Islet precursor cell (in vitro differentiated cells): ENCODE data around the gene MYO9A.

Experiments used
- DNase-seq: peaks from one replicate; pipeline ENCODE4 v3.0.0-alpha.2; 2018

Gene MYO9A

DNA sequence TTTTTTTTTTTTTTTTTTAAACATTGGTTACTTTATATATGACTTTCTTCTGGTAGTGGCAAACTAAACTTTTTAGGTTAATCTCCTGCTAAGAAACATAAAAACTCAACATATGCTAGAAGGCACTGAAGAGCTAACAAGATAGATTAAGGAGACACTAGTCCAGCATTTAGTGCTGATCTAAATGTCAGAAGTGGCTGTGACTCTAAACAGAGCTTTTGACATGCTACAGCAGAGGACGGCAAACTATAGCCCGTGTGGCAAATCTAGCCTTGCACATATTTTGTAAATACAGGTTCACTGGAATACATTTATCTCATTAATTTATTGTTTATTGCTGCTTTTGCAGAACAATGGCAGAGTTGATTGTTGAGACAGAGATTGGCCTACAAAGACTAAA, 287.0 kb downstream of the MYO9A start:
- no peak for DNase-seq

DNA sequence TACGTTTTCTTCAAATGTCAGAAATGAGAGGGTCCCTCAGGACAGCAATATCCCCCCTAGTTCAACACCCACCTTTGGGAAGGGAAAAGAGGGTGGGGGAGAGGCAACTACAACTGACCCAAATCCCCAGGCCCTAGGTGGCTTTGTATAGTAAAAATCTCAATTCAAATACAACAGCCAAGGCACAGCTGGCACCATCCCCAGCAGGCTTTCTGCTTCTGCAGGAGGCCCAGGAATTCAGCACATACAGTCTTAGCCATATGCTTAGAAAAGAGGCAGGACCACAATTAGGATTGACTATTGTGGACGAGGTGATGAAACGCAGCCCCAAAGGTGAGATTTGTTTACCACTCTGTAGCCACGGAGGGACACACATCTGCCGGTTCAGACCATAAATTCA, 291.8 kb downstream of the MYO9A start:
- no peak for DNase-seq

DNA sequence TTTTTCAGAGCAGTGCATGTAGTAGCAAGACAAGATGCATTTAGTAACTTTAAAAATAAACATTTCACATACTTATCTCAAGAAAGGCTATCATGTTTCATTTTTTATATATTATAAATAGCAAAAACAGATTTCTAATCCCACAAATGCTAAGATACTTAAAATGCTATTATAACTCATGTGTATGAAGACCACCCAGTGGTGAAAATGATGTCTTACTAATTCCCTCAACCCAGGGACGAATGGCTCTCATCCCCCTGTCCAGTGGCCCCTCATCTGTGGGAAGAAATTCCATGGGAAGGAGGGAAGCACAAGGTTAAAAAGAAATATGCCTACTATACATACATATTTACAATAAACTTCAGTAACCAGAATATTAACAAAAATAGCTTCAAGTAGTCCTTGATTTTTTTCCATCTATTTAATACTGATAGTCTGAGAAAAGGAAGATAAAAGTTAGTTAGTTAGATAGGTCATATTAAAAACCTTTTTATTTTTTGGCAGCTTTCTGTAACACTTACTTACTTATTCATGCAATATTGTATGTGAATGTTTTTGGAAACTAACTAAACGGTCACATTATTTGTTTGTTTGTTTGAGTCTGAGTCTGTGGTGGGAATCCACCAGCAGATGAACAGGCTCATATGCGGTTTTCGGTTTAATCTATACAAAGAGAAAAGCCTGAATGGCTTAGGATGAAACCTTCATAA, 292.8 kb downstream of the MYO9A start:
- no peak for DNase-seq

- no peak for DNase-seq
Measured at GRCh38 chr15:71823801-71824200, 294.1 kb downstream of the MYO9A start.

DNA sequence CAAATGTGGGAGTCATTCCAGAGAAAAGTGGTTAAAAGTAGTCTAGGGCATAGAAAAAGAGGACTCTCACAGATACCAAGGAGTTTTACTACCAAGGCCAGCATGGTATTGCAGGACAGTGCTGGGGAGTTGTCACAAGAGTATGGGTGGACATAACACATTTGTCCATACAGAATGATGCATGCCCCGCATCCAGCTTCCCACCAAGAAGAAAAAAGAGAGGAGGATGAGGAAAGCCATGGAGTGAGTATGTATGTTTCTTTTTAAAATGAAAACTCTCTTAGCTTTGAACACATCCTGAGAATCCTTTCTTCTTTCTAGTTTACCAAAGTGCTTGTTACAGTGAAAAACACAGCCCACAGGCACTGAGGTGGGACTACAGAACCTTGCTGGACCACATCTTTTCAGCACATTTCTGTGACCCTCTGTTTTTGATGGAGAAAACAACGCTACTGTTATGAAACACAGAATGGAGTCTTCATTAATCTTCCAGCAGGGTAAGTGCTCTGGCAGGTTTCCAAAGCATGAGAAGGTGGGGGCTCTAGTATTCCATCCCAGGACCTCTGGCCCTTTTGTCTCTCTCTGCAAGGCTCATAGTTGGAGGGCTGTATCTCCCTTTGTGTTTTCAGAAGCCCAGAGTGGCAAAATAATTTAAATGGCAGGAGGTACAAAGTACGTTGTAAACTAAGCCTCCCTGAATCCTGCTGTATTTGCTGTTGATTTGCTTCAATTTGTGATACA, 294.9 kb downstream of the MYO9A start:
- DNase-seq, result no peak

GRCh38 chr15:71821547-71822129, 296.3 kb downstream of the MYO9A start:
- no peak for DNase-seq

- no peak for DNase-seq
Measured at GRCh38 chr15:71820127-71820526, 297.8 kb downstream of the MYO9A start.

GRCh38 chr15:71817351-71817750, 300.6 kb downstream of the MYO9A start:
- no peak for DNase-seq

- DNase-seq, result no peak
Measured at GRCh38 chr15:71815301-71815700, 302.6 kb downstream of the MYO9A start.

- DNase-seq, result no peak
Measured at GRCh38 chr15:71813723-71814470, 304.1 kb downstream of the MYO9A start.

- DNase-seq, result no peak
Measured at GRCh38 chr15:71812966-71813722, 304.8 kb downstream of the MYO9A start.

DNA sequence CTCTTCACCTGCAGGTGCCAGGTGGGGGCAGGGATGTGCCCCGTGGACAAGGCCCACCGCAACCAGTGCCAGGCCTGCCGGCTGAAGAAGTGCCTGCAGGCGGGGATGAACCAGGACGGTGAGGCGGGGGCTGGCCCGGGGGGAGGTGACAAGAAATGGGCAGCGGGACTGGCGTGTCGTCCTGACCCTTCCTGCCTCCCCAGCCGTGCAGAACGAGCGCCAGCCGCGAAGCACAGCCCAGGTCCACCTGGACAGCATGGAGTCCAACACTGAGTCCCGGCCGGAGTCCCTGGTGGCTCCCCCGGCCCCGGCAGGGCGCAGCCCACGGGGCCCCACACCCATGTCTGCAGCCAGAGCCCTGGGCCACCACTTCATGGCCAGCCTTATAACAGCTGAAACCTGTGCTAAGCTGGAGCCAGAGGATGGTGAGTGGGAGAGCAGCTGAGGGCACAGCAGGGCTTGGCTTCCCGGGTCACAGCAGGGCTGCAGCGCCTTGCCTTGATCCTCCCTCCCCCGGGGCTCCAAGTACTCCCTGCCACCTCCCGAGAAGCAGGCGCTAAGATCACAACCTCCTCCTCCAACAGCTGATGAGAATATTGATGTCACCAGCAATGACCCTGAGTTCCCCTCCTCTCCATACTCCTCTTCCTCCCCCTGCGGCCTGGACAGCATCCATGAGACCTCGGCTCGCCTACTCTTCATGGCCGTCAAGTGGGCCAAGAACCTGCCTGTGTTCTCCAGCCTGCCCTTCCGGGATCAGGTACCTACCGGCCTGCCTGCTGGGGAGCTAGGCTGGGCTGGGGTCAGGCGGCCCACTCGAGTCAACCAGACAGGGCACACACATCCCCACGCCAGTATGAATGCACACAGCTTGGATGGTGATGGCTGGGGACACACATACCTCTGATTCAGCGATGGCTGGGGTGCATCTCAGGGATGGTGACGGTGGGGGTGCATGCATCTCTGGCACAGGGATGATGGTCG, 305.9 kb downstream of the MYO9A start:
- peak; percentile 41 for DNase-seq

DNA sequence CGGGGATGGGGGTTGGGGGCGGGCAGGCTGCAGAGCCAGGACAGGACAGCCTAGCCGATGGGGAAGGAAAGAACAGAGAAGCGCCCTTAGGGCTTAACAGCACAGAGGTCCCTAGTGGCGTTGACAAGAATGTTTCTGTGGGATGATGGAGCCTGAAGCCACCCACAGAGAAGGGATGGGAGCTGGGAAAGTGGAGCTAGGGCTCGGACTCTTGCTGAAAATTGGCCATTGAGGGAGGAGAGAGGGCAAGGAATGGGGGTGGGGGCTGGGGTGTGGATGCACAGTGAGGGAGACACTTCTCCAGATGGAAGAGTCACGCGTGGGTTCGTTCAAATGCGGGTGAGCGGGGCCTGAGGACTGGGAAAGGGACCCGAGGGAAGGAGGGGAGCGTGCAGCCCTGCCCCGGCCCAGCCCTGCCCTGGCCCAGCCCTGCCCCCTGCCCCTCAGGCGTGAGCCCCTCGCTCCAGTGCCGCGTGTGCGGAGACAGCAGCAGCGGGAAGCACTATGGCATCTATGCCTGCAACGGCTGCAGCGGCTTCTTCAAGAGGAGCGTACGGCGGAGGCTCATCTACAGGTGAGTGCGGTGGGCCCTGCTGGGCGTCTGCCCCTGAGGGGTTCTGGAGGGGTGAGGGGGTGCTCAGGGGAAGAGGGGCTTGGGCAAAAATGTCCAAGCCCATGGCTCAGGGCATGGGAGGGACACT, 306.8 kb downstream of the MYO9A start:
- no peak for DNase-seq

DNA sequence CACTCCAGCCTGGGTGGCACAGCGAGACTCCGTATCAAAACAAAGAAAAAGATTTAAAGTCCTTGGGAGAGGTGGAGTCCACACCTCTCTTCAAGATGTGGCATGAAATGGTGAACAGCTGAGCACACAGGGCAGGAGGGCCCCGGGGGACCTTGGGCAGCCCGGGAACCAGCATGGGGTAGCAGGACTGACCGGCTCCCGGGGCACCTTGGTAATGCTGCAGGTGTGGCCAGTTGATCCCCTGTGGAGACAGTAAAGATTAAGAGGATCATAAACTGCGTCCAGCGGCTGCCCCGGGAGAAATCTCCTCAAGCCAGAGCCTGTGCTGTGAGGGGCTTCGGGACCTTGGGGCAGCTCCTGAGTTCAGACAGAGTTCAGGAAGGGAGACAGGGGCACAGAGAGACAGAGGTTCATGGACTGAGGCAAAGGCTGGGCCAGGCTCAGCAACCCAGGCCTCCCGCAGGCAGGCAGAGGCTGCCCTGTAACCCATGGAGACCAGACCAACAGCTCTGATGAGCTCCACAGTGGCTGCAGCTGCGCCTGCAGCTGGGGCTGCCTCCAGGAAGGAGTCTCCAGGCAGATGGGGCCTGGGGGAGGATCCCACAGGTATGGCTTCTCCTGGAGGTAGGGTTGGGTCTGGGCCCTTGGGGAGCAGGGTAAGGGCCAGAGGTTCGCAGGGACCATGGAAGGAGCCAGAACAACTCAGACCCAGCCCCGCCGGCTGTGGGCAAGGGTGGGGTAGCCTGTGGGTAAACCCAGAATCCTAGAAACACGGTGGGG, 307.5 kb downstream of the MYO9A start, which contains the start of gene NR2E3:
Gene NR2E3 (plus strand): TSS at position 299 of the 780 bp plus-strand sequence. CDS start 190 bp downstream, at position 489.
- DNase-seq, result peak; percentile 61

GRCh38 chr15:71809346-71809745, 308.6 kb downstream of the MYO9A start:
- DNase-seq, result peak; percentile 52

DNA sequence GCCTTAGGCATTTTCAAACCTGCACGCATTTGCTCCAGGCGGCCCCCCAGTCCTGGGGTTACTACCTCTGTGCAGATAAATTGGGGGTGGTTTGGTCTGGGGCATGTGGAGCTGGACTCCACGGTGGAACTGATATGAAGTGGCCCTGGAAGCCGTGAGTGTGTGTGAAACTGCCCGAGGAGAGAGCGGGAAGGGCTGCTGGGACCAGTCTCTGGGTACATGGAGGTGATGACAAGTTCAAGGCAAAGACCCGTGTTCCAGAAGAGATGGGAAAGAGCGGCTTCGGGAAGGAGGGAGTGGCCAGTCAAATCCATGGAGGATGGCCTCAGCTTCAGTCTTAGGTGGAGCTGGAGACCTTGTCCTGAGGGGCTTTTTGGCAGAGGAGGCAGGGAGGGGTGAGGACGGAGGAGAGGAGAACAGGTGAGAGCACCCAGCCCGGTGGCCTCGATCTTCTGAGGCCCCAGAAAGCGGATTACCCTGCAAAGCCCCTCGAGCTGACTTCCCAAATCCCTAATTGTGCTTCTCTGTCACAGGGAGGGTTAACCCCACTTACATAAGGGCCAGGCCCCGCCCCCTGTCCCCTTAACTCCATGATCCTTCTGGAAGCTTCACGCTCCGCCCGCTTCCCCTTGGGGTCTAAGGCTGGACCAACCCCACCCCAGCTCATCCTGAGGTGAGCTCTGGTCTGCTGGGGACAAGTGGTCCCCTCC, 309.5 kb downstream of the MYO9A start:
- peak; percentile 49 for DNase-seq

DNA sequence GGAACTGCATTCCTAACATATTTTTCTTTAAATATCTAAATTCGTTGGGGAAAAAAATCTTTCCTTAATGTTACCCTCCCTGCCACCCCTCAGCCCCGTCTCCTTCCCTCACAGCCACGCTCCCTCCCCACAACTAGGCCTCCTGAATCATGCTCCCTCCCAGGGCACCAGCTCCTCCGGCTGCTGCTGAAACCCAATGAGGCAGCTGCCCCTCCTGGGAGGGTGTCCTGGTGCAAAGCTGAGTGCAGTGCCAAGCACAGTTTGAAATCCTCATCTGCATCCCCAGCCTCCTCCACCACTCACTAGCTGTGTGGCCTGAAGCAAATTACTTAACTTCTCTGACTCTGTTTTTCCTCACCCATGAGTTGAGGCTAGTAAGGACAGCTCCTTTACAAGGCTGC, 310.3 kb downstream of the MYO9A start:
- DNase-seq, result peak; percentile 52

GRCh38 chr15:71807125-71807629, 310.8 kb downstream of the MYO9A start:
- DNase-seq, result peak; percentile 62

DNA sequence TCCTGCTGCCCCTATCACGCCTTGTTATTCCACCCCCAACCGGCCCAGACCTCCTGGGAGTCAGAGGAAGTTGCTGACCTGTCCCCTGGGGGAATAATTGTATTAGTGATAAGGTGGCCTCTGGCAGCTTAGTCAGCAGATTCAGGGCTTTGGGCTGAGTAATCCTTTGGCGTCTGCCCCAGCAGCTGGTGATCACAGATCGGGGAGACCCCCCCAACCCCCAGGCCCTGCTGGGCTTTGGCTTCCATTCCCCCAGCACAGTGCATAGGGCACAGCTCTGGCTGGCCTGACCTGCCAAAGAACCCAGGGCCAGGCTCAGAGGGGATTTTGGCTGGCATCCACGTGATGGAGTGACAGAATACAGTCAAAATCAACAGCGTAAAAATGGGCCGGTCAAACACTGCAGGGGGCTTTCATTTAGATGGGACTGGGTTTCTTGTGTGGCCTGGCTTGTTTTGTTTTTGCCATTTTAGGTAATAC, 311.5 kb downstream of the MYO9A start:
- DNase-seq, result peak; percentile 79
